Measurements from ENCODE around the gene PAPPA2. TPM values are rescaled to one million over a fixed set of nuclear protein-coding genes. Genes with fewer than 3 reads are reported as not detected.

PAPPA2 gene
- total RNA-seq, 4 donors from 2014 or later = 0.35 to 32.2 (median 1.1) TPM

DNA sequence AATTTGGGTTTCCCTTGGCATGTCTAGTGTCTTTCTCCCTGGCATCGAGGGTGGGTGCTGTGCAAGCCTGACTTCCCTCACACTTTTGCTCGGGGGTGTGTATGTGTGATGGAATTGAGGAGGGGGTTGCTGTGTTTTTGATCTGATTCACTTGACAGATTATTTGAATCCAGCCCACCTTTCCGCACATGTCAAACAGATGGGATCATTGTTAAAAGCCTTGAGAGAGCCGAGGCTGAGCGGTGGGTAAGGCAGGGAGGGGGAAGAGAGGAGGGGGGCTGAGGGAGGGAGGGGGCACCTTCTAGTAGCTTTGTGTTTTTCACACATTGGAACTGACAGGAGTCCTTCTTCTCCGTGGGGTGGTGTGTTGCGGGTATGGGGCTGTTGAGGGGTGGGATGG is 90.0 kb downstream of the PAPPA2 start:
- no peak for DNase-seq
- Histone ChIP-seq H3K4me3 (no peak overlapping the region), H3K9me3 (no peaks in the 10 kb centered on the region), H3K4me1 (no peaks in the 10 kb centered on the region), H3K36me3 (no peaks in the 10 kb centered on the region), H3K27ac (no peak overlapping the region), H3K27me3 (no peaks in the 10 kb centered on the region)
- TF ChIP-seq CTCF (IDR thresholded peaks at IDR 0.05) (no peak), POLR2A (IDR thresholded peaks at IDR 0.05) (no peak)

- no peak for DNase-seq
- Histone ChIP-seq H3K27ac (no peak overlapping the region), H3K36me3 (no peaks in the 10 kb centered on the region), H3K4me1 (no peaks in the 10 kb centered on the region), H3K27me3 (no peaks in the 10 kb centered on the region), H3K9me3 (no peaks in the 10 kb centered on the region), H3K4me3 (no peak overlapping the region)
- TF ChIP-seq POLR2A (IDR thresholded peaks at IDR 0.05) (no peak), CTCF (IDR thresholded peaks at IDR 0.05) (no peak)
These were observed 93.3 kb downstream of the PAPPA2 start for GRCh38 chr1:176556288-176556687.

GRCh38 chr1:176557543-176558258 is 94.7 kb downstream of the PAPPA2 start:
- TF ChIP-seq CTCF (IDR thresholded peaks at IDR 0.05) (no peak), POLR2A (IDR thresholded peaks at IDR 0.05) (no peak)
- H3K27ac ChIP-seq = no peak overlapping the region
- DNase-seq = no peak
- H3K4me3 ChIP-seq = no peak overlapping the region
- H3K36me3 ChIP-seq = no peaks in the 10 kb centered on the region
- no peaks in the 10 kb centered on the region for H3K9me3 ChIP-seq
- no peaks in the 10 kb centered on the region for H3K27me3 ChIP-seq
- no peaks in the 10 kb centered on the region for H3K4me1 ChIP-seq

DNA sequence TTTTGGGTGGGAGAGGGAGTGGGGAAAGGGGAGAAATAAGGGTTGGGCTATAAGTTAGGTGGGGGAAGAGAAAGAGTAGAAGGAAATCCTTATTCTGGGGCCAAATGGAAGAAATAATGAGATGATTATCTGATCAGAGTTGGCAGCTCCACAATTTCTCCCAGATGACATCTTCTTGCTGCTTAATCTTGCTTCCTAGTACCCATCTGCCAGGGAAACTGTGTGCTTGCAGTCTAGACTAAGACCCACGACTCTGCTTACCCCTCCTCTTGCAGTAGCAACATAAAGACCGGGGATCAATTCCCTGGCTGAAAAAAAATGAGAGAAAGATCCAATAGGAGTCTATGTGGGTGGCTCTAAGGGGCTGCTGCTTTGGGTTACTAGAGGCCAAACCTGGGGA is 95.6 kb downstream of the PAPPA2 start:
- no peaks in the 10 kb centered on the region for H3K36me3 ChIP-seq
- no peaks in the 10 kb centered on the region for H3K4me1 ChIP-seq
- H3K4me3 ChIP-seq = no peak overlapping the region
- no peak for DNase-seq
- TF ChIP-seq POLR2A (IDR thresholded peaks at IDR 0.05) = no peak
- H3K27me3 ChIP-seq = no peaks in the 10 kb centered on the region
- H3K27ac ChIP-seq = no peak overlapping the region
- no peaks in the 10 kb centered on the region for H3K9me3 ChIP-seq

- Histone ChIP-seq H3K27ac (no peak overlapping the region), H3K36me3 (no peaks in the 10 kb centered on the region), H3K9me3 (no peaks in the 10 kb centered on the region), H3K4me3 (no peak overlapping the region), H3K4me1 (no peaks in the 10 kb centered on the region), H3K27me3 (no peaks in the 10 kb centered on the region)
- DNase-seq = no peak
- TF ChIP-seq POLR2A (IDR thresholded peaks at IDR 0.05) (no peak), CTCF (IDR thresholded peaks at IDR 0.05) (no peak)
These were observed 96.5 kb downstream of the PAPPA2 start for GRCh38 chr1:176559474-176559873.

GRCh38 chr1:176559878-176560277 is 96.9 kb downstream of the PAPPA2 start:
- Histone ChIP-seq H3K4me3 (no peak overlapping the region), H3K4me1 (no peaks in the 10 kb centered on the region), H3K9me3 (no peaks in the 10 kb centered on the region), H3K27ac (no peak overlapping the region), H3K27me3 (no peaks in the 10 kb centered on the region), H3K36me3 (no peaks in the 10 kb centered on the region)
- no peak for DNase-seq
- TF ChIP-seq POLR2A (IDR thresholded peaks at IDR 0.05) (no peak), CTCF (IDR thresholded peaks at IDR 0.05) (peak in 4 of 6 experiments; percentile 50 to 59 (median 55))
